Tibial artery (tissue), 4 donors: ENCODE data around the gene WDR93.

Experiments used
- DNase-seq, 2 donors: peaks; one replicate each; pipeline ENCODE4 v3.0.0-alpha.2; 2019
- H3K27ac ChIP-seq, 2 donors: fragments of 200-600 bp; sonication (generic) in 1 of 2; 1 replicate in 1 of 2; 2 replicates in 1 of 2; pipeline ENCODE4 v1.5.1; 2018 to 2019; ENCODE audit warnings: mild to moderate bottlenecking in 1 of 2
- H3K27me3 ChIP-seq, 2 donors: fragments of 200-600 bp; sonication (generic) in 1 of 2; one replicate each; pipeline versions ENCODE4 v1.5.1 to v1.6.0; 2016 to 2019
- H3K36me3 ChIP-seq, 3 donors: fragments of 200-600 bp; sonication (generic) in 2 of 3; one replicate each; pipeline ENCODE4 v1.5.1; 2016 to 2019; ENCODE audit warnings: mild to moderate bottlenecking in 2 of 3
- H3K4me1 ChIP-seq, 4 donors: fragments of 200-600 bp; sonication (generic) in 2 of 4; 1 replicate in 3 of 4; 2 replicates in 1 of 4; pipeline ENCODE4 v1.5.1; 2016 to 2019
- H3K4me3 ChIP-seq, 2 donors: fragments of 200-600 bp; sonication (generic) in 1 of 2; 1 replicate in 1 of 2; 2 replicates in 1 of 2; pipeline ENCODE4 v1.5.1; 2018 to 2019; ENCODE audit warnings: mild to moderate bottlenecking in 2 of 2
- H3K9me3 ChIP-seq, 3 donors: fragments of 200-600 bp; sonication (generic) in 1 of 3; one replicate each; pipeline ENCODE4 v1.5.1; 2016 to 2019
- intact Hi-C: fragments of 100-400 bp; cut with DNase I; formaldehyde crosslinking; loops from one replicate; pipeline ENCODE4 v1.15.0; 2023; ENCODE audit warnings: low total_unique reads
- TF ChIP-seq, protein P1 (sequence below), 2 experiments: fragments of 200-600 bp in 1 of 2; fragments of 450-650 bp in 1 of 2; IDR thresholded peaks; one replicate each; pipeline ENCODE4 v1.5.1; 2017 to 2019; ENCODE audit warnings: antibody characterized with exemption in 2 of 2, mild to moderate bottlenecking in 1 of 2, moderate library complexity in 1 of 2

WDR93 gene

DNA sequence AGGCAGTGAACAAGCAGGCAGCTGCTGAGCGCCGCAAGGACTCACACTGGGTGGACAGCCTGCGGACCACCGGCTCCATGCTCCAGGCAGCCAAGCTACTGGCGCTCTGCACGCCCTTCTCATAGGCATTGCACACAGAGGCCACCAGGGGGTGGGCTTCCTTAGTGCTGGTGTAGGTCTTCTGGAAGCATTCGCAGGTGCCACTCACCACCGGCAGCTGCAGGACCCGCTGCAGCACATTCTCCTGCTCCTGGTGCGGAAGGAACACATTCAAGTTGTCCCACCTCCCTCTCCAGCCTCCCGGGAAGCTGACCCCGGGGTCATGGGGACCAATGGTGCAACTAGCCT, 17.5 kb upstream of the WDR93 start:
- H3K9me3 ChIP-seq = no peaks in the 10 kb centered on the region
- TF ChIP-seq, protein P1, sequence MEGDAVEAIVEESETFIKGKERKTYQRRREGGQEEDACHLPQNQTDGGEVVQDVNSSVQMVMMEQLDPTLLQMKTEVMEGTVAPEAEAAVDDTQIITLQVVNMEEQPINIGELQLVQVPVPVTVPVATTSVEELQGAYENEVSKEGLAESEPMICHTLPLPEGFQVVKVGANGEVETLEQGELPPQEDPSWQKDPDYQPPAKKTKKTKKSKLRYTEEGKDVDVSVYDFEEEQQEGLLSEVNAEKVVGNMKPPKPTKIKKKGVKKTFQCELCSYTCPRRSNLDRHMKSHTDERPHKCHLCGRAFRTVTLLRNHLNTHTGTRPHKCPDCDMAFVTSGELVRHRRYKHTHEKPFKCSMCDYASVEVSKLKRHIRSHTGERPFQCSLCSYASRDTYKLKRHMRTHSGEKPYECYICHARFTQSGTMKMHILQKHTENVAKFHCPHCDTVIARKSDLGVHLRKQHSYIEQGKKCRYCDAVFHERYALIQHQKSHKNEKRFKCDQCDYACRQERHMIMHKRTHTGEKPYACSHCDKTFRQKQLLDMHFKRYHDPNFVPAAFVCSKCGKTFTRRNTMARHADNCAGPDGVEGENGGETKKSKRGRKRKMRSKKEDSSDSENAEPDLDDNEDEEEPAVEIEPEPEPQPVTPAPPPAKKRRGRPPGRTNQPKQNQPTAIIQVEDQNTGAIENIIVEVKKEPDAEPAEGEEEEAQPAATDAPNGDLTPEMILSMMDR (IDR thresholded peaks at IDR 0.05) = no peak
- no peak overlapping the region for H3K4me3 ChIP-seq
- peaks cover 0 to 25% (median 23%) of the 10 kb centered on the region in 4 donors for H3K4me1 ChIP-seq
- intact Hi-C loops = no loop called here
- no peaks in the 10 kb centered on the region for H3K36me3 ChIP-seq
- H3K27me3 ChIP-seq = no peaks in the 10 kb centered on the region
- peak overlapping the region; percentile 78 to 81 for H3K27ac ChIP-seq
- DNase-seq = no peak

DNA sequence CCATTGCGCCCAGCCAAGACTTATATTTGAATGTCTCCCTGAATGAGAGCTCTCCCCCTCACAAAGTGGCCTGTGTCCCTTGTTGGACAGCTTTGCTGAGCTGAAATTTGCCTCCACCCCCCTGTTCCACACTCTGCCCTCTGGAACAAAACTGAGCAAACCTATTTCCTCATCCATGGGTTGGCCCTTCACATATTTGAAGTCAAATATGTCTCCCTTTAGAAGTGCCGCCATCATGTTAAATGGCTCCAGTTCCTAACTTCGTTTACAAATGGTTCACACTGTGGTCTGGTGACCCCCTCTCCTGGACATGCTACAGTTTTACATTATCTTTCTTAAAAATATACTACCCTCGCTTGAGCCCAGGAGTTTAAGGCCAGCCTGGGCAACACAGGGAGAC, 16.1 kb upstream of the WDR93 start:
- H3K27ac ChIP-seq = no peak overlapping the region
- TF ChIP-seq, protein P1 (IDR thresholded peaks at IDR 0.05) = no peak

DNA sequence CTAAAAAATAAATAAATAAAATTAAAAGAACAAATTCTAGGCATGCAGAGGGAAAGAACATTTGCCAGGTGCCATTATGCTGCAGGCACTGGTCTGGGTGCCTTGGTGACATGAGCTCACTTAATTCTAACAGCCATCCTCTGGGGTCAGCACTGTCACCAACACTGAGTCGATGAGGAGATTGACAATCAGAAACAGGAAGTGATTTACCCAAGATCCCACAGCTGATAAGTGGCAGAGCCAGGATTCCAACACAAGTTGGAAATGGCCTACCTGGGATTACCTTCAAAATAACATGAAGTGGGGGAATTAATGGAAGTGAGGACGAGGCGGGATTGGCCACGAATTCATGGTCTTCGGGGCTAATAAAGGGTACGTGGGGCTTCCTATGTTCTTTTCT, 15.0 kb upstream of the WDR93 start:
- Histone ChIP-seq H3K4me1 (peaks cover 0 to 39% (median 26%) of the 10 kb centered on the region in 4 donors), H3K36me3 (no peaks in the 10 kb centered on the region), H3K27ac (no peak overlapping the region), H3K4me3 (no peak overlapping the region), H3K9me3 (no peaks in the 10 kb centered on the region), H3K27me3 (no peaks in the 10 kb centered on the region)
- intact Hi-C loops = no loop called here
- TF ChIP-seq, protein P1 (IDR thresholded peaks at IDR 0.05) = no peak
- no peak for DNase-seq

More for the DNA sequence above, 16.1 kb upstream of the WDR93 start:
- Histone ChIP-seq H3K9me3 (no peaks in the 10 kb centered on the region), H3K4me3 (no peak overlapping the region), H3K27me3 (no peaks in the 10 kb centered on the region), H3K36me3 (no peaks in the 10 kb centered on the region), H3K4me1 (peaks cover 0 to 30% (median 24%) of the 10 kb centered on the region in 4 donors)
- intact Hi-C loops = no loop called here
- DNase-seq = no peak

DNA sequence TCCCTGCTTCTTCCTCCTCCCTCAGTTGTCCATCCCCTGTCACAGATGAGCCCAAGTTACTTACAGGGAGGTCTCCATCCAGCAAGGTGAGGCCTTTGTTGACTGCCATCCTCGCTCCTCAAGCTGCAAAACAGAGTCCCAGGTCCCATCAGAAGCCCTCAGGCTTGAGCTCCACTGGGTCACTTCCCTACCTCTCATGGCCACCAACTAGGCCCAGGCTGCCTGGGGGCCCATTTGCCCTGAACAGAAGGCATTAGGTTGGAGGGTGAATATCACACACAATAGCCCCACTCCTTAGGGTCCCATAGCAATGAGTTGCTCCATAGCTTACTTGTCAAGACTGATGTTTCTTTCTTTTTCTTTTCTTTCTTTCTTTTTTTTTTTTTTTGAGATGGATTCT, 13.2 kb upstream of the WDR93 start:
- no peaks in the 10 kb centered on the region for H3K9me3 ChIP-seq
- no peak overlapping the region for H3K27ac ChIP-seq
- no peaks in the 10 kb centered on the region for H3K27me3 ChIP-seq
- no peaks in the 10 kb centered on the region for H3K36me3 ChIP-seq
- intact Hi-C loops = no loop called here
- no peak overlapping the region for H3K4me3 ChIP-seq
- TF ChIP-seq, protein P1 (IDR thresholded peaks at IDR 0.05) = no peak
- H3K4me1 ChIP-seq = peaks cover 0 to 42% (median 20%) of the 10 kb centered on the region in 4 donors
- DNase-seq = no peak

DNA sequence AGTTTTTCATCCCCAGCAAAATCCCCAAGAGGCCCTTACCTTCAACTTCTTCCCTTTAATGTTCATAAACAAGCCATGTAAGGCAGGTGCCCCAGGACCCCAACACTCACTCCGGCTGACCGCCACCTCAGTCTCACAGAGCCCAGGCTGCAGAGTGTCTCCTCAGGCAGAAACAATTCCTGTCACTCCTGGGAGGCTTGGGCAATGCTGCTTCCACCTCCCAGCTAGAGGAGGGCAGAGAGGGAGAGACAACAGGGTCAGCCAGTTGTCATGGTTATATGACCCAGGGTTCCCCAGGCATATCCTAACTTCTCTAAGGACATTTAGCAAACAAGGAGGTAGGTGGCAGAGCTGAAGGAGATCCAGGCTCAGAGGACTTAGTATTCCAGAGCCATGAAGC, 11.4 kb upstream of the WDR93 start, which contains the start of gene PLIN1:
PLIN1 (minus strand) TSS at position 156 of the 400 bp plus-strand sequence. CDS start 1,878 bp downstream, outside the sequence.
- DNase-seq = no peak
- Histone ChIP-seq H3K27me3 (no peaks in the 10 kb centered on the region), H3K36me3 (peaks cover 0 to 15% (median 5%) of the 10 kb centered on the region in 3 donors), H3K9me3 (no peaks in the 10 kb centered on the region), H3K4me1 (peaks cover 0 to 28% (median 9%) of the 10 kb centered on the region in 4 donors), H3K4me3 (no peak within 1 kb of the TSS), H3K27ac (peak within 1 kb of the TSS; percentile 31 to 43)
- intact Hi-C loops = no loop called here
- TF ChIP-seq, protein P1 (IDR thresholded peaks at IDR 0.05) = no peak
